HG02884 (cell line): ENCODE results near the gene TPCN2.

Source experiments
- ATAC-seq: cut with Tn5 transposase; IDR thresholded peaks from one replicate; pipeline ENCODE4 v1.9.1; 2021; ENCODE audit warnings: mild to moderate bottlenecking, moderate library complexity; ENCODE audit not compliant: unreplicated experiment

The TPCN2 gene

DNA sequence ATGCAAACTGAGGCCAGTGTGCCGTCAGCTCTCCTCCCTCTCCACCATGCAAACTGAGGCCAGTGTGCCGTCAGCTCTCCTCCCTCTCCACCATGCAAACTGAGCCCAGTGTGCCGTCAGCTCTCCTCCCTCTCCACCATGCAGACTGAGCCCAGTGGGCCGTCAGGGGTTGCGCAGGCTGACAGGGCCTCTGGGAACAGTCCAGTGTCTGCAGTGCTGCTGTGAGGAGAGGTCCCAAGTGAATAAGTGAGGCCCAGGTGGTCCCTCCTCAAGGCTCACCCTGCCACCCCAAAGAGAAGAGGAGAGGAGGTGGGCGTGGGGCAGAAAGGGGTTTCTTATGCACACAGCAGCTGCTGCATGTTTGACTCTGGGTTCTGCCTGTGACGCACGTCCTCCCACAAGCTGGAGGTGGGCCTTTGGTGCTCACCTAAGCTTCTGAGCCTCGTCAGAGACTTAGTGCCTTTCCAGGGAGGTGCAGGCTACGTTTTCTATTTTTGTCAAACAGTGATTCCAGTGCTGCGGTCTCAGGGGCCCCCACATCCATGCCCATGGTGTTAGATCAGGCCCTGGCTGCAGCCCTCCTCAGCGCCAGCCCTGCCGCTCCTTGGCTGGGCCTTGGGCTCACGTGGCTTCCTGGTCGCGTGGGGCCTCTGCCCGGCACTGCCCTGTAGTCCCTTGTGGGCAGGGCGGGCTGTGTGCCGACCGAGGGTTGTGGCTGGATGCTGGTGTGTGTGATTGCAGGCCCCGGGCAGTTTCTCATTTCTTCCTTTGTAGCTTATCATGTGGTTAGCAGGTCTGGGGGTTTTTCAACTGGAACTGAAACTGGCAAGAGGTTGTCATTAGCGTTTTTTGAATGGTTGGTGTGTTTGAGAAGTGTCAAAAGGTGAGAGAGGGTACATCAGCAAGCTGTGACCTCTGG lies 7.1 kb downstream of the TPCN2 start:
- peak; percentile 83 for ATAC-seq

DNA sequence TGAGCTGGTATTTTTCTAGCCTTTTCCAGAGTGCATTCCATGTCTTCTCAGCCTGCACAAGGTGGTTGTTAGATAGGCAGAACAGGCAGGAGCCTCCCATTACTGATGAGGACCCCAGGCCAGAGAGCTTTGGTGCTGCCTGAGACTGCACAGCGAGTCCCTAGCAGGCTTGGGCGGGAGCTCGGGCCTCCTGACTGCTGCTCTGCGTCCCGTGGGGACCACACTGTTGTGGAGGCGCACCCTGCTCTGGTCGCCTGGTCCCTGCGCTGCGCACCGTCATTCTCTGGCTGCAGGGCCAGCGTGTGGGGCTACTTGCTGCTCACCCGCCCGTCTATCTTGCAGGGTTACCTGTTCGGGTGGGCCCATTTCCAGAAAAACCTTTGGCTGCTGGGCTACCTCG lies 8.5 kb downstream of the TPCN2 start:
- no peak for ATAC-seq

DNA sequence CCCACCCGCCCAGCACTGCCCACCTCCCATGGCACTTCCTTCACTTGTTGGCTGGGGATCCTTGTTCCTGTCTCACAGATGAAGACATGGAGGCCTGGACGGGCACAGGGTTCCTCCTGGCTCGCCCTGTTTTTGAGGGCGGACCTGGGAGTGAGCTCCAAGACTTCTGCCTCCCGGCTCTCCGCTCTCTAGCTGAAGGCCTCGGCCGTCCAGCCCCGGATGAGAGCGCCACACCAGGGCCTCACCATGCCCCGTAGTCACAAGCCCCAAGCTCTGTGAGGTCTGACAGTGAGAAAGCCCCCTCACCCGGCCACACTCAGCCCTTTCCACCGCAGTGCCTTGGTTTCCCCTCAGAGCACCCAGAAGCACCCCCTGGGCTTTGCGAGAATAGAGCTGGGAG lies 9.1 kb downstream of the TPCN2 start:
- ATAC-seq: no peak

DNA sequence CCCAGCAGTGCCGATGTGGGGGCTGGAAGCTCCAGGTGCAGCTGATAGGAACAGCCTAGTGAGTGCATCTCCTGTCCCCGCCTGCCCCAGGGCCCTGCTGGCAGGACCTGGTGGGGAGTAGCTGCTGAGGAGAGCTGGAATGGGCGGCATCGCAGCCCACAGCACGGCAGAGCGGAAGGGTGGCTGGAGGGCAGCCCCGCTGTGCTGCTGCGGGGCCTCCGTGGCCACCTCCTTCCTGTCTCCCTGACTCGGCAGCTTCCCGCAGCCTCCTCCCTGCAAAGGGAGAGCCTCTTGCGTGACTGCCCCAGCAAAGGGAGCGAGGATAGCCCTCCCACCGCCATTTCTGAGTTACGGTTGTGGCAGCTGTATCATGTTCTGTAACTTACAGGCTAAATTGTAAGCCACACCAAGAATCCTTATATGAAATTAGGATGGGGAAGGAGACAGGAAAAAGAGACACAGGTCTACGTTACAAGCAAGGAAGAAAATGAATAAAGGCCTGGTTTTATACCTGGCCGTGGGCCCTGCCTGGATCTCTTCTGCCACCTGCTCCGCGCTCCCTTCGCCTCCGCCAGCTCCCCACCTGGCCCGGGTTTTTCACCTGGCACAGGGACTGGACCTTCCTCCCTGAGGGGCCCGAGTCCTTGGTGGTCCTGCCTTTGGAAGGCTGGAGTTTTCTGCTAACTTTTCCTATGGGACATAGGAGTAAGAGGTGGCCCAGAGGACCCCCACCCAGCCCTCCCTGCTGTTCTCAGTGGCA lies 10.0 kb downstream of the TPCN2 start:
- ATAC-seq: no peak

DNA sequence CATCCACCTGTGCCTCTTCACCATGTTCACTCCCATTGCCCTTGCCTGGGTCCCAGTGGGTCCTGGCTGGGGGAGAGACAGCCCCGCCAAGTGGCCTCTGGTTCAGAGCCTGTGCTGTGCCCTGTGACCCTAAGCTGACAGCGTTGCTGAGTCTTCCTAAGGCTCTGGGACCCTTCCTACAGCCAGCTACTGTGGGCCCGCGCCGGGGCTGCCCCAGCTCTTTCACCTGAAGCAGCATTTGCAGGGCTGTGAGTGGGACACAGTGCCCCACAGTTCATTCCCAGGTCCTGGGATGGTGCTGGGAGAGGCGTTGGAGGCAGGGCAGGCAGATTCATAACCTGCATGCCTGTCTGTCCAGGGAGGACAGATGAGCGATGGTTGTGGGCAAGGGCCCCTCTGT lies 10.7 kb downstream of the TPCN2 start:
- ATAC-seq: no peak

DNA sequence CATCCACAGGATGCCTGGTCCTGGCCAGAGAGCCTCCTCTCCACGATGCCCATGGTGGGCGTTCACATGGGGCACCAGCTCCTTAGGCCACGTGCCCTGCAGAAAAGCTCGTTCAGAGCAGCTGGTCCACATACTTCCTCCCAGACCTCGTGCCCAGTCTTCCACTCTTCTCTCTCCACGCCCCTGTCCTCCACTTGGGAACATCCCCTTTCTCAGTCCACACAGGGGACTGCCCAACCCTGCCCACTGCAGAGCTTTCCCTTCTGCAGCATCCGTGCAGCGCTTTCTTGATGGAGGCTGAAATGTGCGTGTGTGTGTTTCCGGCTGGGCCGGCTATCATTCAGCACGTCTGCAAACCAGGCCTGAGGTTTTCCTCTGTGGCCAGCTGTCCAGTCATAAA lies 11.3 kb downstream of the TPCN2 start:
- ATAC-seq: no peak

DNA sequence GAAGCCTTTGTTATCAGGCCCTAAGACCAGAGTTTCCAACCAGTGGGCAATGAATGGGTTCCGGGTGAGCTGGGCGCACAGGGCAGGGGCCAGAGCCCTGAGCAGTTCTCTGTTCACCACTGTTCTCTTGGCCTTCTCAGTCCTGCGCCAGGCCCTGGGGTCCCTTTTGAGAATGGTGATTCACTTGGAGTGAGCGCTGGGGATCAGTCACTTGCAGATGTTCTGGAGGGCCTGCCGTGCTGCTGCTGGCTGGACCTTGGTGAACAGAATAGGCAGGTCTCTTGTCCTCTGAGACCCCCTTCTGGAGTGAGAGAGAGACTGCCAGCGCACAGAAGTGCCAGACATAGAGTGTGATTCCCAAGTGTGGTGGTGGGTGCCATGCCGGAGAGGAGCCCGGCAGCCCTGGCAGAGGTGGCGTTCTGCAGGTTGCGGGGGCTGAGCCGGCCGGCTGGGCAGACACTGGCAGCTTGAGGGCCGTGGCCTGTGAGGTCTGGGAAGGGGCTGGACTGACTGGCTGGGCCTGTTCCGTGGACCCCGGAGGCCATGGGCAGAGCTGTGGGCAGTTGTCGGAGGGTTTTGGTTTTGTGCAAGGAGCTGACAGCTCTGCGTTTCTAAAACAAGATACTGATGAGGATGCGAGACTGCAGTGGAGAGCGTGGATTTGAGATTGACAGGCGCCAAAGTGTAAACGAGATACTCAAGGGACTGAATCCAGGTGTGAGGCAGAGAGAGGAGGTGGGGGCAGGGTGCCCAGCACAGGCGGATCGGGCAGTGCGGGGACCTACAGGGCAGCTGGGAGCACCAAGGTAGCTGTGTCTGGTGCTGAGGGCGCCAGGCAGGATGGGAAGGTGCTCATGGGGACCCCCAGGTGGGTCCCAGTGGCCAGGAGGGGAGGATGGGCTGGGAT lies 12.3 kb downstream of the TPCN2 start:
- no peak for ATAC-seq

DNA sequence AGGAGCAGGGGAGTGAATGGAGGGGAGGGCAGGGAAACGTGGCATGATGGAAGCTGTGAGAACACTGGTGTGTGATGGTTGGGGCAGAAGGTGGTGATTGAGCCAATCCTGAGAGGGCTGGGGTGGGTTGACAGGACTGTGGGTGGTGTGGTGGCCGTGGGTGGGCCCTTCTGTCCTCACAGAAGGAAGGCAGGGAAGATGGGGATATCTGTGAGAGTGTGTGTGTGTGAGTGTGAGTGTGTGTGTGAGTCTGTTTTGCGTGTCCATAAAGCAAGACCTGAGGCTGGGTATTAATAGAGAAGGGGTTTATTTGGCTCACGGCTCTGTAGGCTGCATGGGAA lies 13.0 kb downstream of the TPCN2 start:
- no peak for ATAC-seq

DNA sequence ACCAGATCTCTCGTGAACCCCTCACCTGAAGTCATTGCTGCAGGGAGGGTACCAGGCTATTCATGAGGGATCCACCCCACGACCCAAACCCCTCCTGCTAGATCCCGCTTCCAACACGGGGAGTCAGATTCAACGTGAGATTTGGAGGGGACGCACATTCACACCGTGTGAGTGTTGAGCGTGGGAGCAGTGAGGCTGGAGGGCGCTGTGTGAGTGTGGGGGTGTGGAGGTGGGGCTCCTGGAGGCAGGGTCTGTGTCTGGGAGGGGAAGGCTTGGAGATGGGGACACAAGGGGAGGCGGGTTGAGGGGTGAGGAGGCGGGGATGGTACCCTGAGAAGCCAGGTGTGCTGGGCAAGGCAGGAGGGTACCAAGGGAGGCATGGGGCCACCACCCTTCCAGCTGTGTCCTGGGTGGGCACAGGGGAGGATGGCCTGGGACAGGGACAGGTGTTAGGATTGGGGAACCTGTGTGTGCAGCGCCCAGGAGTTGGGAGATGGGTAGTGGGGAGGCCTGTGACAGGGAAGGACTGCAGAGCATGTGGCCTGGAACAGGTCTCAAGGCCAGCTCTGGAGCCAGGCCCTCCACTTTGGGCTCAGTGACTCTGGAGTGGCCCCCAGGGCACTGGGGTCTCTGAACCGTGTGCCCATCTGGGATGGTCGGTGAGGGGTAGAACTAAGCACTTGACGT lies 13.6 kb downstream of the TPCN2 start:
- no peak for ATAC-seq

DNA sequence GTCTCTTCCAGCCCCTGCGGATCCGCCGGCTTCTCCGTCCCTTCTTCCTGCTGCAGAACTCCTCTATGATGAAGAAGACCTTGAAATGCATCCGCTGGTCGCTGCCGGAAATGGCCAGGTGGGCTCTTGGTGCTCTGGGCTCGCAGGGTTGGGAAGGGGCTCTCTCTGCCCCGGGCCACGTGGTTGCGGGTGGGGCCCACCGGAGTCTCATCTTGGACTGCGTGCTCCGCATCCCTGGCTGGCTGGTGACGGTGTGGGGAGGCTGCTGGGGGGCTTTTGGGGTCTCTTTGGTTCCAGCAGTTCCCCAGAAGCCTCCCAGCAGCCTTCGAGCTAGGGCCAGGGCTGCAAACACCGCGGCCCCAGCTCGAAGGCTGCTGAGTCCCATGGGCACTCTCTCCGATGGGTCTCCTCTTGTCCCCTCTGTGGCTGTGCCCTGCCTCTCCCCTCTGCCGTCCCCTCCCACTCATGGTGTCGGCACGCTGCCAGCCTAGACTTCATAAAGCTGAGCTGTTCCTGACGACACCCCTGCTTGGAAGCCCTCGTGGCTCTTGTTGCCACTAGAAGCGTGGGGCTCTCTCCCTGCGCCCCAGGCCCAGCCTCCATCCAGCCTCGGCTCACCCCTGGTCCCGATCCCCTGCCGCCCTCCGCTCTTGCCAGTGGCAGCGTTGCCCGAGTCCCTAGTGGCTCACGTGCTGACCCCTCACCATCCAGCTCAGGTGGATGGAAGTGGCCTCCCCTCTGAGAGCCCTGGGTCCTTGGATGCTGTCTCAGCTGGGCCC lies 14.3 kb downstream of the TPCN2 start:
- no peak for ATAC-seq

DNA sequence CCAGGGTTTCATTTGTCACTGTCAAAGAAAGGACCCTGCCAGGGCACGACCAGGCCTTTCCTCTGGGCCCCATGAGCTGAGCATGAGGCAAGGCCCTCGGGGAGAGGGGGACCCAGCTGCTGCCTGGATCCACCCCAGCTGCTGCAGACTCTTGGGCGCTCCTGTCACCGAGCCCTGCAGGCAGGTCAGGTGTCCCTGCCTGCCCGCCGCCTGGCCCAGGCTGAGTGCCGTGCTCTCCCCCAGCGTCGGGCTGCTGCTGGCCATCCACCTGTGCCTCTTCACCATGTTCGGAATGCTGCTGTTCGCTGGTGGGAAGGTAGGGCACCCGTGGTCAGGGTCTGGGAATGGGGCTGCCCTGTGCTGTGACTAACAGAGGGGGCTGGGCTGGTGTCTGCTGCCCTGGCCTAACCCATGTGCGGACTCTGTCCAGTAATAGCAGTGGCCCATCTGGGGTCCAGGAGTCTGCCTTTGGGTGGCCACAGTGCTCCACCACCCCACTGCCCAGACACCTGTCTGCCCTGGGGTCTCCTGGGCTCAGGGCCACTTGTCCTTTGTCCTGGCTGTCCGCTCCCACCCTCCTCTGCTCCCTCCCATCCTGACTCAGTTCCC lies 15.0 kb downstream of the TPCN2 start:
- ATAC-seq: no peak

DNA sequence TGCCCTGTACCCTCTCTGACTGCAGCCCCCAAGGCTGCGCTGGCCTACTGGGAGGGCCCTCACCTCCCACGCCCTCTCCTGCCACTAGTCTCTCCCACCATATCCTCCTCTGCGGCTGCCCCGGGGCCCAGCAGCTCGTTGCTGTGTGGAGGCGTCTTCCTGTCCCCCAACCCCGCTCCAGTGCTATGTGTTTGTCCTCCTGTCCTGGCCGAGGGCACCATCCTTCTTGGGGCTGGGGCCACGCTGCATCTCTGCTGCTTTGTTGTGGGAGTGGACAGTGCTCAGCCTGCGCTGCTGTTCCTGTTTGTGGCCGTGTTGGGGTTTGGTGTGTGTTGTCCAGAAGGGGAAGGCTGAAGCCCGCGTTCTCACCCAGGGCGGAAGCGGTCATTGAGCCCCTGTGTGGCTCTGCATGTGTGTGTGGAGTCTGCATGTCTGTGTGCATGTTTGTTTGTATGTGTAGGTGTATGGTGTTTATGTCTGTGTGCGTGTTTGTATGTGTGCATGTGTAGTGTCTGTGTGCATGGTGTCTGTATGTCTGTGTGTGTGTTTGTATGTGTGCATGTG lies 15.7 kb downstream of the TPCN2 start:
- no peak for ATAC-seq

DNA sequence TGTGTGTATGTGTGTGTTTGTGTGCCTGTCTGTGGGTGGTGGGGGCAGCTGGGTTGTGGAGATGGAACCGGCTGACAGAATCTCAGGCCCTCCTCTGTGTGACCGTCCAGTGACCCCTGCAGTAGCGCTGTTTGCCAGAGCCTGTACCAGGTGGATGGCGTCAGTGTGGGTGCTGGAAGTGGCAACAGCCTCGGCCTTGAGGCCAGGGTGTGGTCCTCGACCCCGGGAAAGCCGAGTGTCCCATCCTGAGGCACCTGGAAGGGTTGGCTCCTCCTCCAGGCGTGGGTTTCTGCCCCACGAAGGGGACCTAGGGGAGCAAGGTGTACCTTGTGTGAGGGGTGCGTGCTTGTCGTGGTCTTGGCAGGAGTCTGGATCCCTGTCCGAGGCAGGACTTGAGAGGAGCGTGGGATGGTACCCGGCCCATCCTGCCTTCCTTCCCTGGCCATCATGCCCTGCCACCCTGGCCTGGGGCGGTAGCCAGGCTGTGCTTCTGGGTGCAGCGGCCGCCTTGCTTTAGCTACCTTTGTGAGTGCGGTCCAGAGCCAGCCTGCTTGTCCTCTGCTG lies 16.5 kb downstream of the TPCN2 start:
- no peak for ATAC-seq

DNA sequence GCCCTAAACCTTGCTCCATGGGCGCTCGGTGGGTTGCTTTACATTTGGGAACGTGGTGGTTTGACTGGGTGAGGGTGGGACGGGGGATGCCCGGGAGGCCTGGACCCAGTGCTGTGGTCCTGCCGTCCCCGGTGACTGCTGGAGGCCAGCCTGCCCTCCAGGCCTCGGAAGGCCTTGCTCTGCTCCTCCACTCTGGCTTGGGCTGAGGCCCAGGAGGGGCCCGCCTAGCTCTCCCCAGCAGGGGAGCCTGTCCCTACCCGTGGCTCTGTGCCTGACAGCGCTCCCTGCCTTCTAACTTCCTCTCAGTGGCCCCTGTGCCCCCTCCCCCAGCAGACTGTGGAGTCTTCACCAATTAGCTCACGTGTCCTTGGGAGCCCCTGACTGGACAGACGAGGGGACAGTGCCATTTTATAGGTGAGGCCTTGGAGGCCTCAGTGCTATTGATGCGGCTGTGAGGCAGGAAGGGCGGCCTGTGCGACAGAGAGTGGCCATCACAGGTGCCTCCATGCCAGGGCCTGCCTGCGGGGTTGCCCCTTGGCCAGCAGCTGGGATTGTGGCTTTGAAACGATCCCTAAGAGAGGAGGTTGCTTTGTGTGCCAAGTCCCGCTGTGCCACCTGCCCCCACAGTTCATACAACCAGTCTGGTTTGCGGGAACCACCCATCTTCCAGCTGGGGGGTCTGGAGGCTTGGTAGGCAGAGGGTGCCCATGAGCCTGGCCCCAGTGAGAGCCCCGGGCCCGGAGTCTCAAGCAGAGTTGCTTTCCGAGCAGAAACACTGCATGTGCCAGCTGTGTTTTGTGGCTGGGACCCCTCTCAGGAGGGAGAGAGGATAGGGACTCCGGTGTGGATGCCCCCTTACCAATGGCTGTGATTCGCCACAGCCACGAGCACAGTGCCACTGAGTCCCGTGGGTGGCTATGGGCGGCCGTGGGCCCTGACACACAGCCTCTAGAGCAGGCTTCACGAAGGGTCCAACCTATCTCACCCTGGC lies 17.7 kb downstream of the TPCN2 start:
- no peak for ATAC-seq

DNA sequence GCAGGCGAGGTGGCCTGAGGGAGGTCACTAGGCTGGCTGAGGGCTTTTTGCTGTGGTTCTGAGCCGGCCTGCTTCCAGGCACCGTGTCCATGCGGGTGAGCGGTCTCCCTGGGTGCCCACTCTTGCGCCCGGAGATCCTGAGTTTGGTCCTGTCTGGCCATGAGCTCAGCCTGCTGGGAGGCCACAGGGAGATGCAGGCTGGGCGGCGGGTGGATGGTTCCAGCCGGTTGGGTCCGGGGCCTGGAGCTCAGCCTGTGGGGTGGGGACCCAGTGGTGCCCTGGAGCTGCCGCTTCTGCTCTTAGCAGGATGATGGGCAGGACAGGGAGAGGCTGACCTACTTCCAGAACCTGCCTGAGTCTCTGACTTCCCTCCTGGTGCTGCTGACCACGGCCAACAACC lies 18.5 kb downstream of the TPCN2 start:
- no peak for ATAC-seq

DNA sequence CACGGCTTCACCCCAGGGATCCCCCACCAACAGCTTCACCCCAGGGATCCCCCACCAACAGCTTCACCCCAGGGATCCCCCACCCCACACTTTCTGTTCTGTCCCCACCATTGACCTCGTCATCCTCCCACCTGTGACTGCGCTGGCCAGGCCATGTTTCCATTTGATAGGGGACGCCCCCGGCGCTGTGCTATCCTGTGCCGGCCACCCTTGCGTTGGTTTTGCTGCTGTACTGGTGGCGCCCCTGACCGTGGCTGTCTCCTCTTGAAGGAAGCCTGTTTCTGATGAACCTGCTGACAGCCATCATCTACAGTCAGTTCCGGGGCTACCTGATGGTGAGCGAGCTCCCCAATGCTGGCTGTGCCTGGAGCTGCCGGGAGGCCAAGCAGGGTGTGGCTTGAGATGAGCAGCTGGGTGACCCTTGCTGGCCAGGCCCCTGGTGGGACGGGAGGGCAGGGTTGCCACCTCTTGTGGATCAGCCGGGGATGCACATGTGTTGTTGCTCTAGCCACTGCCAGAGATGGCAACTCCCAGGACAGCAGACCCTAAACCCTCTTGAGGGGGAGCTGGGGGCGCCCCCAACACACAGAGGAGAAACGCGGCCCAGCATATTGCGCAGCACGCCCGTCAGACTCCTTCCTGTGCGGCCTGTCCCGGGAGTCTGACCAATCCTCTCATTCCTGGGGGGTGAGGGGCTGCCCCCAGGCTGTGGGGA lies 22.5 kb downstream of the TPCN2 start:
- ATAC-seq: no peak

DNA sequence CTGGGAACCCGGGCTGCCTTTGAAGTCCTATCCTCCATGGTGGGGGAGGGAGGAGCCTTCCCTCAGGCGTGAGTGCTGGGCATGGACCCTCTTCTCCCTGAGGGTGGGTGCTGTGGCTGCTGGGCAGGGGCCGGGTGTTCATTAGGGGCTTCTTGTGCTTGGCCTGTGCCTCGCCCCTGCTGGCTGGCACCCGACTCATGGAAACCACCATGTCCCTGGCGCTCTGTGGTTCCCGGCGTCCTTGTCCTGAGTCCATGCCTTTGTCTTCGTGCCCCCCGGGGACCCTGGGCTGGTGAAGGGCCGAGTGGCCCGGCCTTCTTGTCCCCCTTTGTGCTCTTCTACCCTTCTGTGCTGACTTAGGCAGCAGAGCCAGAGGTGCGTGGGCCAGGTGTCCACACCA lies 23.2 kb downstream of the TPCN2 start:
- no peak for ATAC-seq
